Amygdala (tissue), 56 donors: ENCODE measurements around the gene RASGRP2.
A peak's percentile ranks its signal among the peaks of the same experiment; 100 is the strongest.

Experiments
- DNase-seq, 56 donors: peaks; one replicate each; lab custom pipeline; 2025; lab: John Stamatoyannopoulos, UW

RASGRP2 gene

DNA sequence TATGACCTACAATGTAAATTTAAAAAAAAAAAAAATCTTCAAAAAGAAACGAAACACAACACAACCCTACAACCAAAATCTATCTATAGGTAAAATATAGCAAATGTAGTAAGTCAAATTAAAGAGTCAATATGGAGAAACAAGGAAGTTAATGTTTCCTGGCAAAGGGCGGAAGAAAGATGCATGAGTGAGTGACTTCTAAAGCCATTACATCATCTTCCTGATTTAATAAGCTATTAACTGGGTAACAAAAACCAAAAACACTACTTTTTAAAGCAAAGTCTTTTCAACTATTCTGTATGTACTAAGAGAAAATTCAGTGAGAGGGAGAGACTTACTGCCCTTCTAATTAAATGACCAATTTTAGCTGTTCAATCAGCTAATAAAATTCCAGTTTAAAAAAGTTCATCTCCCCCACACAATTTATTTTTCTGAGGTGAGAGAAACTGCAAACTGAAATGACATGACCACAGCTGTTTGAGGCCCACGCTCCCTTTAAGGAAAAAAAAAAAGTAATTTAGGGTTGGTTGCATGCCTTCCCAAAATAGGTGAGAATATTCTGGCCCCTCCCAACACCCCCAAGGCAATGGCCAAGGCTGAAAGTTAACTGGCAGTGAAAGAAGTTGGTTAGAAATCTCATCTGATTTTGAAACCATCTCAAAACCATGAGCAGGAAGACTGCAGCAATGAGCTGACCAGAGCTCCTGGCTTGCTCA lies 28.5 kb upstream of the RASGRP2 start:
- no peak for DNase-seq

DNA sequence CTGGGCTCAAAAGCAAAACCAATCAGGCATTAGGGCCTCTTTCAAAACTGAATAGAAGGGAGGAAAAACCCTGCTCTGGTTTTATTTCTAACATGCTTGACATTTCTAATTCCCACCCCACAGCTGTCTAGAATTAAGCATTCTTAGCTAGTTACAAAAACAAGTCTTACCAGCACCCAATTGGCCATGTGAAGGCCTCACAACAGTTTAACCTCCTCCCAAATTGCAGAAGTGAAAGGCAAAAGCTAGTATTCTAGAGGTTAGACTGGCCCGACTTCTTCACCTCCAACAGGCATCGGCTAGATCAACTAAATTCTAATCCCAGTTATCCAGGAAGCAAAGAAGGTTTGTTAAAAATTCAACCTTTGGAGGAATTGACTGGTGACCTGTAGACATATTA lies 27.9 kb upstream of the RASGRP2 start:
- no peak for DNase-seq

DNA sequence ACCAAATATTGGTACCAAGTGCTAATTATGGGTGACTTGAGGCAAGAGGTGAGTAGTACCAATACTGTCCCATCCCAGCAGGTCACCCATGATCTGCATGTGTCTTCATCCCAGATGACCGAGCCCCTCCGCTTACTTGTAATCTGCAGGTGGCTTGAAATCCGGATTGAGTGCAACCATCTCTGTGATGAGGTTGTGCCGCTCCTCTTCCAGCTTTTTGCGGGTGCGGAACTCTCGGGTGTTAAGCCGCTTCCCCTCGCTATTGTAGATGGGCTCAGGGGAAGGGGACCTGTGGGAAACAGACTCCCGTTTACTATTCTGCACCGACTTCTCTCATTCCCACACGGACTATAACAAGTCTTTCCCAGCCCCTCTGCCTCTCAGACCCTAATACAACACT lies 26.2 kb upstream of the RASGRP2 start:
- no peak for DNase-seq

GRCh38 chr11:64769283-64769682 lies 25.3 kb upstream of the RASGRP2 start:
- DNase-seq, result no peak

DNA sequence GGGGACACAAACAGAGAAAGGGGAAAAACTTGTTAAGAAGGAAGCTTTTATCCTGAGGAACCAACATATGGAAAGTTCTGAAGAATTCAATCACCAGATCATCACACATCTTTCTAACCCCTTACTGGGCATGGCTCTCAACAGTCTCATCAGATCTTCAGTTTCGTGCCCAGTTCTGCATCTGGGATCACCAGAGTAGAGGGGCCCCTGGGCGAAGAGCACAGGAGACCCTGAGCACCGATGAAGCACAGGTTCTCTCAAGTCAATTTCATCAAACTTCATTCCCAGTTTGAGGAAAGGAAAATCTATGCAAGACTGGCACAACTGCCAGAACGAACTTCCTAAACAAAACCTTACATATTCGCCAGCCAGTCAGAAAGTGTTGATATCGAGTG lies 24.4 kb upstream of the RASGRP2 start:
- DNase-seq, result no peak

GRCh38 chr11:64767344-64768299 lies 23.7 kb upstream of the RASGRP2 start:
- peak in 11 of 56 donors; percentile 6 to 61 (median 29) for DNase-seq

GRCh38 chr11:64766881-64767280 lies 22.9 kb upstream of the RASGRP2 start:
- DNase-seq, result no peak

DNA sequence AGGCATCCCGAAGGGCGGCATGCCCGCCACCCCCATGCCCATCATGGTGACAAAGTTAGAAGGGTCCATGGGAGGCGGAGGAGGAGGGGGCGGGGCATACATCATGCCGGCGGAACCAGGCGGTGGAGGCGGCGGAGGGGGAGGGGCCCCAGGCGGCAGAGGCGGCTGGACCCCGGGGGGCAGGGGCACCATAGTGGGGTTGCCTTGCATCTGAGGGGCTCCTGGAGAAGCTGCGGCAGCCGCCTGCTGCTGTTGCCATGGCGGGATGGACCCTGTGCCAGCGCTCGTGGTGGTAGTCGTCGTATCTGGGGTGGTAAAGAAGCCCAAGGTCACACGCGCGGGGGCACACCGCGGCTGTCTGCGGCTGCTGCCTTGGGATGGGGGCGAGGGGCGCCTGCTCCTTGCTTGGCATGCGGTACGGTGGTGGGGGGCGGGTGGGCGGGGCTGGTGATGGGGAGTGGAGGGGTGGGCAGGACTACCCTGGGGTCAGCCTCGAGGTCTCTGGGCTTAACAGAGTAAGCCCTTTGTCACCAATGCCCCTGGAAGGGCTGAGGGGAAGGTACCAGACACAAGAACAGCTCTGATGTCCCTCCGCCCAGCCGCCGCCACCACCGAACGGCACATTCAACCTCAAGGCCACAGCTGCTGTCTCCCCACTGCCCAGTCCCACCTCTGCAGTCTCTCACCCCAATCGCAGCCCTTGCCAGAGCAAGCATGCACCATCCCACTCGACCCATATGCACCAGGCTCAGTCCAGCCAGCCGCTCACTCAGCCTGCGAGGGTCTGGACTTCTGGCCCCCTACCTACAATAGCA lies 22.1 kb upstream of the RASGRP2 start:
- DNase-seq, result no peak

DNA sequence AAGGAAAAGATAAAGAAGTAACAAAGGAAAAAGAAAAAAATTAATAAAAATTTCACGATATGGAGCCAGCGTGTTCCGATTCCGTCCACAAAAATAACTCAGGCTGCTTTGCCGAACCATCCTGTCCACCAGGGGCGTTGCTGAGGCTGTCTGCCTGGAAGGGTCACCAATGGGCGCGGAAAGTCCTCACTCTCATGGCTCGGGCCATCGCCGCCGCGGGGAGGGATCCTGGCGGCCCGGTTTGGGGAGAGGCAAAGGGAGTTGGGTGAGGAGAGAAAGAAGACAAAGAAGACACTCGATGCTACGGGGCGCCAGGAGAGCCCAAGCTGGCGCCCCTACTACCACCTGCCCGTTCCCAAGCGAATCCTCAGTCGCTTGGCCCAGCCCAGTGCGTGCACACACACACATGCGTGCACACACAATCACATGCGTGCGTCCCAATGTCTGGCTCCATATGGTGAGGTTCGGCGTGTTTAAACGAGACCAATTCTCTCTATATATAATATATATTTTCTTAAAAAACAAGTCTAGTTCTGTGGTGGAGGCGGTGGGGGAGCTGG lies 21.4 kb upstream of the RASGRP2 start:
- peak in 1 of 56 donors; percentile 19 for DNase-seq

- no peak for DNase-seq
Observed at GRCh38 chr11:64764753-64765152, 20.8 kb upstream of the RASGRP2 start.

DNA sequence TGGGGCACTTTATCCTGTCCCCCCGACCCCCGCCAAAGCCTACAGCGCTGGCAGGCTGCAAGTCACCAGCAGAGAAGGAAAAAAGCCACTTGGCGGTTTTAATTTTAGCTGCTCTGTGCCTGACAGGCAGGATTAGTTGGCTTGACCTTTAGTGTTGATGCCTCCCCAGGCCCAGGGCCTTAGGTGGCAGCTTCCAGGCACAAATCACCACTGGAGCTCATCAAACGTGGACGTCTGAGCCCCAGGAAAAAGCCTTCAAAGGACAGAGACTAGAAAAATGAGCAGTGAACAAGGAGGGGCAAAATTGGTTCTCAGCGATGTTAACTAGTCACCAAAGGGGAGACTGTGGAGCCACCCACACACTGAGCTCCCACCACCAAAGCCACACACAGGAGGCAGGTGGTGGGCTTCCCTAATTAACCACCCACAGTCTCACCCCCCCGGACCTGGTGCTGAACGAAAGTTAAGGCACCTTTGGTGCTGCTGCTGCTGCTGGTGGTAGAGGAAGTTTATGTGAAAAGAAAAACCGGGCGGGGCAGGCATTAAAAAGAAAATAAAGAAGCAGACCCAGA lies 20.2 kb upstream of the RASGRP2 start:
- no peak for DNase-seq

GRCh38 chr11:64763526-64764039 lies 19.6 kb upstream of the RASGRP2 start:
- peak in 12 of 56 donors; percentile 16 to 59 (median 34) for DNase-seq

DNA sequence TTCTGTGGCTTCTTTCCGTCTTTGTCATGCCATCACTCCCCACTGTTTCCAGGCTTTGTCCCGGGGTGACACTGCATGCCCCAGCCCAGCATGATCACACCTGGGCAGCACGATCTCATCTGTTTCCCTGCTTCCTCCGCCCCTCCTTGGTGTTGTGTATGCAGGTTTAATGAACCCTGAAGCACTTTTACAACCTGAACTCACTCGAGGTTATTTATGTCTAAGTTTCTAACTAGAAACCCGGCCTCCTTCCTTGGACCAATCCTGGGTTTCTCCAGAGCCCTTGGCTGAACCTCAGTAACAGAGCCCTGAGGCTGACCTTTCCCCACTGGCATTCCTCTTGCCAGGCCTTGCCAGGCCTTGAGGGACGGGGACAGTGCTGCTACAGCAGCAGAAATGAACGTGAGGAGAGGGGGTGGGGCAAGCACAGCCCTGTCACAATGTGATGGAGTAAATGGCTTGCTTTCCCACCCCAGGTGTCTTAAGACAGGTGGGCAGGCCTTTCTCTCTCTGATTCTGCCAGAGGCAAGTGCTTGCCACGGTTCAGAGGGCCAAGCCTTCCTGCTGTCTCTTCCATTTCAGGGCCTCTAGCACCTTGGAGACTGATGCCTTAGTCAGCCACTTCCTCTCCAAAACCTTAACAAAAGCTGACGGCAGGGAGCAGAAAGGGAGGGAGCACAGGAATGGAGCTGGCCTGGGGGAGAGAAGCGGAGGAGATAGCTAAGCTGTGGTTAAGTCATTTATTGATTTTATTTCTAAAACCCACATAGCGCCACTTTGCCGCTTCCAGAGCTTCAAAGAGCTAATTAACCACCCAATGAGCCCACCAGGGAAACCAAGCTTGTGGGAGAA lies 19.0 kb upstream of the RASGRP2 start:
- peak in 4 of 56 donors; percentile 16 to 46 (median 36) for DNase-seq

GRCh38 chr11:64762277-64762673 lies 18.3 kb upstream of the RASGRP2 start:
- peak in 14 of 56 donors; percentile 7 to 68 (median 40) for DNase-seq

DNA sequence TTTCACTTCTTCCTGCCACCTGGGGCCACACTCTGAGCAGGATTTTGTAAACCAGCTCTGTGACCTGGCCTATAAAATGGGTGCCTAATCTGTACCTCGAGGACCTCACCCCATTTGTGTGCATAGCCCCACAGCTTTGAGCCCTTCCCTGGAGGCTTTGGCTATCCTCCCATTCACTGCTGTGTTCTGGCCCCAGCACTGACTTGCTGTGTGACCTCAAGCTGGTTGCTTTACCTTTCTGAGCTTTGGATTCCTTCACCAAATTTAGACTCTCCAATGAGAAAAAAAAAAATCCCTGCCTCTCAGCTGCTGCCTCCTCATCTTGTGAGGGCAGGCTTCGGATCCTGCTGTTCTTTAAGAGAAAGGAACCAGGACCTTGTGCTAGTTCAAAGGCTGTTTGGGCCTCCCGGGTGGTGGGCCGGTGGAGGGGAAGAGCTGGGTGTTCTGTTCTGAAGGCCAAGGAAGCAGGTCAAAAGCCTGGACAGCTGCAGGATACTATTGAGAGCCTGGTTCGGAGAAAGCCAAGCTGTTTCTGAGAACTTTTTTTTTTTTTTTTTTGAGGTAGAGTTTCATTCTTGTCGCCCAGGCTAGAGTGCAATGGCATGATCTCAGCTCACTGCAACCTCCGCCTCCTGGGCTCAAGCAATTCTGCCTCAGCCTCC lies 16.9 kb upstream of the RASGRP2 start:
- no peak for DNase-seq

GRCh38 chr11:64759722-64760719 lies 16.1 kb upstream of the RASGRP2 start, which contains the start of gene PYGM:
TSS of gene PYGM (minus strand) at chr11:64759974. CDS start at chr11:64759898, 76 bp downstream.
- DNase-seq, result peak in 35 of 56 donors; percentile 6 to 89 (median 56)
